Colonic mucosa (tissue), 4 donors: ENCODE results near the gene SLX4IP. TPM values are rescaled to one million over a fixed set of nuclear protein-coding genes. Genes with fewer than 3 reads are reported as not detected.

Source experiments
- DNase-seq: peaks from one replicate; pipeline ENCODE4 v3.0.0-alpha.2; 2020
- H3K27ac ChIP-seq: fragments of 200-600 bp; one replicate; pipeline ENCODE4 v1.8.0; 2021
- H3K27me3 ChIP-seq: fragments of 200-600 bp; one replicate; pipeline ENCODE4 v1.8.0; 2021
- H3K36me3 ChIP-seq: fragments of 200-600 bp; one replicate; pipeline ENCODE4 v1.8.0; 2021
- H3K4me1 ChIP-seq: fragments of 200-600 bp; one replicate; pipeline ENCODE4 v1.8.0; 2021; ENCODE audit warnings: mild to moderate bottlenecking
- H3K4me3 ChIP-seq: fragments of 200-600 bp; one replicate; pipeline ENCODE4 v1.8.0; 2021
- H3K9ac ChIP-seq, 2 donors: one replicate each; pipeline ENCODE4 v1.7.0; 2013; ENCODE audit warnings: control low read depth in 2 of 2, low read depth in 2 of 2, low read length in 2 of 2
- H3K9me3 ChIP-seq: fragments of 200-600 bp; one replicate; pipeline ENCODE4 v1.8.0; 2021
- CTCF ChIP-seq: fragments of 200-600 bp; IDR thresholded peaks from one replicate; pipeline ENCODE4 v1.8.0; 2022; ENCODE audit warnings: antibody characterized with exemption, mild to moderate bottlenecking
- intact Hi-C: fragments of 100-400 bp; cut with DNase I; formaldehyde crosslinking; loops from one replicate; pipeline ENCODE4 v1.14.1; 2022
- total RNA-seq, 2 donors: library from RNA; stranded (reverse); fragmentation: NEBNext Ultra II Directional in 1 of 2; extraction: Animal tissue kit (Norgen Biotek cat#: 25700) in 1 of 2; gene quantifications; one replicate each; pipeline ENCODE4 v1.2.1, GENCODE V29; 2021
- donor health status: healthy.
- donor health status: DM: no; HTN: no; CAD: no.
- donor health status: DM: no; HTN: no; CAD: no.

SLX4IP gene
- total RNA-seq, 2 donors from 2014 or later, result 5.0 to 8.8 TPM

- H3K4me1 ChIP-seq, result no peaks in the 10 kb centered on the region
- H3K9ac ChIP-seq, result no peak overlapping the region
- H3K27ac ChIP-seq, result no peak overlapping the region
- no peak overlapping the region for H3K4me3 ChIP-seq
- no peak for TF ChIP-seq CTCF
- intact Hi-C loops, result no loop called here
- no peaks in the 10 kb centered on the region for H3K27me3 ChIP-seq
- no peaks in the 10 kb centered on the region for H3K9me3 ChIP-seq
- no peaks in the 10 kb centered on the region for H3K36me3 ChIP-seq
- DNase-seq, result no peak
Observed at GRCh38 chr20:10521068-10521831, 86.1 kb downstream of the SLX4IP start.

GRCh38 chr20:10521836-10522235 is 86.7 kb downstream of the SLX4IP start:
- Histone ChIP-seq H3K9me3 (no peaks in the 10 kb centered on the region), H3K27me3 (no peaks in the 10 kb centered on the region), H3K36me3 (no peaks in the 10 kb centered on the region), H3K9ac (no peak overlapping the region), H3K4me1 (no peaks in the 10 kb centered on the region), H3K27ac (no peak overlapping the region), H3K4me3 (no peak overlapping the region)
- DNase-seq, result no peak
- intact Hi-C loops, result no loop called here
- no peak for TF ChIP-seq CTCF

GRCh38 chr20:10522328-10522727 is 87.2 kb downstream of the SLX4IP start:
- intact Hi-C loops, result no loop called here

GRCh38 chr20:10523443-10523842 is 88.3 kb downstream of the SLX4IP start:
- no peak overlapping the region for H3K4me3 ChIP-seq
- H3K27ac ChIP-seq, result no peak overlapping the region
- no peaks in the 10 kb centered on the region for H3K27me3 ChIP-seq
- no peak for DNase-seq
- no peak for TF ChIP-seq CTCF
- no peak overlapping the region for H3K9ac ChIP-seq
- intact Hi-C loops, result no loop called here
- no peaks in the 10 kb centered on the region for H3K9me3 ChIP-seq
- H3K4me1 ChIP-seq, result no peaks in the 10 kb centered on the region
- no peaks in the 10 kb centered on the region for H3K36me3 ChIP-seq

More at GRCh38 chr20:10522328-10522727, 87.2 kb downstream of the SLX4IP start:
- Histone ChIP-seq H3K4me3 (no peak overlapping the region), H3K27me3 (no peaks in the 10 kb centered on the region), H3K36me3 (no peaks in the 10 kb centered on the region), H3K27ac (no peak overlapping the region), H3K4me1 (no peaks in the 10 kb centered on the region), H3K9me3 (no peaks in the 10 kb centered on the region), H3K9ac (no peak overlapping the region)
- no peak for DNase-seq
- TF ChIP-seq CTCF, result no peak

- DNase-seq, result no peak
- Histone ChIP-seq H3K36me3 (no peaks in the 10 kb centered on the region), H3K4me3 (no peak overlapping the region), H3K27ac (no peak overlapping the region), H3K9ac (no peak overlapping the region), H3K9me3 (no peaks in the 10 kb centered on the region), H3K4me1 (no peaks in the 10 kb centered on the region), H3K27me3 (no peaks in the 10 kb centered on the region)
- TF ChIP-seq CTCF, result no peak
- intact Hi-C loops, result no loop called here
Observed at GRCh38 chr20:10524034-10524476, 89.0 kb downstream of the SLX4IP start.
